Muscle layer of colon (tissue), 2 donors: Measurements from ENCODE around the gene TMEM140.

Experiments used
- H3K27ac ChIP-seq: one replicate; pipeline ENCODE4 v1.7.0; 2013; ENCODE audit warnings: low read depth, mild to moderate bottlenecking, low read length, moderate library complexity
- H3K27me3 ChIP-seq, 2 donors: one replicate each; pipeline ENCODE4 v1.7.0; 2013; ENCODE audit warnings: low read length in 2 of 2, mild to moderate bottlenecking in 2 of 2; ENCODE audit not compliant: insufficient read depth in 2 of 2, control insufficient read depth in 1 of 2
- H3K36me3 ChIP-seq: one replicate; pipeline ENCODE4 v1.7.0; 2013; ENCODE audit warnings: mild to moderate bottlenecking, low read length; ENCODE audit not compliant: insufficient read depth
- H3K4me1 ChIP-seq: one replicate; pipeline ENCODE4 v1.7.0; 2013; ENCODE audit warnings: mild to moderate bottlenecking, low read length; ENCODE audit not compliant: insufficient read depth
- H3K4me3 ChIP-seq, 2 donors: one replicate each; pipeline ENCODE4 v1.7.0; 2013; ENCODE audit warnings: low read length in 2 of 2, low read depth in 1 of 2, mild to moderate bottlenecking in 1 of 2, moderate library complexity in 1 of 2
- H3K9ac ChIP-seq: one replicate; pipeline ENCODE4 v1.7.0; 2013; ENCODE audit warnings: low read length
- H3K9me3 ChIP-seq: one replicate; pipeline ENCODE4 v1.7.0; 2013; ENCODE audit warnings: mild to moderate bottlenecking, low read length
- donor health status: abdominal sarcoma.
- donor health status: Adenocarcinoma of cecum.

TMEM140 gene

GRCh38 chr7:135129579-135129978 lies 18.3 kb upstream of the TMEM140 start:
- no peaks in the 10 kb centered on the region for H3K27me3 ChIP-seq
- H3K4me1 ChIP-seq, result no peaks in the 10 kb centered on the region
- no peaks in the 10 kb centered on the region for H3K36me3 ChIP-seq
- no peaks in the 10 kb centered on the region for H3K9me3 ChIP-seq
- H3K4me3 ChIP-seq, result no peak overlapping the region
- no peak overlapping the region for H3K27ac ChIP-seq
- no peak overlapping the region for H3K9ac ChIP-seq

GRCh38 chr7:135143885-135144668 lies 3.8 kb upstream of the TMEM140 start:
- peaks cover 5% of the 10 kb centered on the region for H3K4me1 ChIP-seq
- no peak overlapping the region for H3K4me3 ChIP-seq
- no peaks in the 10 kb centered on the region for H3K9me3 ChIP-seq
- no peaks in the 10 kb centered on the region for H3K36me3 ChIP-seq
- no peaks in the 10 kb centered on the region for H3K27me3 ChIP-seq
- H3K9ac ChIP-seq, result no peak overlapping the region
- H3K27ac ChIP-seq, result no peak overlapping the region

- Histone ChIP-seq H3K9ac (peak overlapping the region; percentile 81), H3K27ac (peak overlapping the region; percentile 90), H3K9me3 (no peaks in the 10 kb centered on the region), H3K4me1 (peaks cover 13% of the 10 kb centered on the region), H3K36me3 (no peaks in the 10 kb centered on the region), H3K27me3 (no peaks in the 10 kb centered on the region), H3K4me3 (peak overlapping the region; percentile 84 to 86)
Measured at GRCh38 chr7:135147341-135147898, 452 bp upstream of the TMEM140 start.

- no peaks in the 10 kb centered on the region for H3K27me3 ChIP-seq
- H3K36me3 ChIP-seq, result no peaks in the 10 kb centered on the region
- no peaks in the 10 kb centered on the region for H3K9me3 ChIP-seq
- no peak overlapping the region for H3K4me3 ChIP-seq
- no peak overlapping the region for H3K9ac ChIP-seq
- H3K27ac ChIP-seq, result no peak overlapping the region
- H3K4me1 ChIP-seq, result peaks cover 13% of the 10 kb centered on the region
Measured at GRCh38 chr7:135150072-135150782, 2.4 kb downstream of the TMEM140 start.

GRCh38 chr7:135151132-135151531 lies 3.3 kb downstream of the TMEM140 start:
- no peaks in the 10 kb centered on the region for H3K36me3 ChIP-seq
- no peak overlapping the region for H3K4me3 ChIP-seq
- no peaks in the 10 kb centered on the region for H3K9me3 ChIP-seq
- H3K9ac ChIP-seq, result no peak overlapping the region
- no peaks in the 10 kb centered on the region for H3K27me3 ChIP-seq
- peaks cover 13% of the 10 kb centered on the region for H3K4me1 ChIP-seq
- no peak overlapping the region for H3K27ac ChIP-seq

GRCh38 chr7:135151533-135151932 lies 3.7 kb downstream of the TMEM140 start:
- Histone ChIP-seq H3K9ac (no peak overlapping the region), H3K4me1 (peaks cover 13% of the 10 kb centered on the region), H3K27ac (no peak overlapping the region), H3K9me3 (no peaks in the 10 kb centered on the region), H3K36me3 (no peaks in the 10 kb centered on the region), H3K4me3 (no peak overlapping the region), H3K27me3 (no peaks in the 10 kb centered on the region)

- no peaks in the 10 kb centered on the region for H3K27me3 ChIP-seq
- peaks cover 8% of the 10 kb centered on the region for H3K4me1 ChIP-seq
- H3K36me3 ChIP-seq, result no peaks in the 10 kb centered on the region
- H3K4me3 ChIP-seq, result no peak overlapping the region
- no peaks in the 10 kb centered on the region for H3K9me3 ChIP-seq
- H3K9ac ChIP-seq, result no peak overlapping the region
- no peak overlapping the region for H3K27ac ChIP-seq
Measured at GRCh38 chr7:135152442-135152841, 4.6 kb downstream of the TMEM140 start.

GRCh38 chr7:135154734-135155133 lies 6.9 kb downstream of the TMEM140 start:
- Histone ChIP-seq H3K9me3 (no peaks in the 10 kb centered on the region), H3K4me3 (no peak overlapping the region), H3K9ac (no peak overlapping the region), H3K36me3 (no peaks in the 10 kb centered on the region), H3K27ac (no peak overlapping the region), H3K4me1 (peaks cover 6% of the 10 kb centered on the region), H3K27me3 (no peaks in the 10 kb centered on the region)

GRCh38 chr7:135156290-135156689 lies 8.4 kb downstream of the TMEM140 start:
- H3K27ac ChIP-seq, result no peak overlapping the region
- no peaks in the 10 kb centered on the region for H3K36me3 ChIP-seq
- H3K4me3 ChIP-seq, result no peak overlapping the region
- no peak overlapping the region for H3K9ac ChIP-seq
- no peaks in the 10 kb centered on the region for H3K27me3 ChIP-seq
- no peaks in the 10 kb centered on the region for H3K9me3 ChIP-seq
- H3K4me1 ChIP-seq, result peaks cover 17% of the 10 kb centered on the region

- no peaks in the 10 kb centered on the region for H3K27me3 ChIP-seq
- H3K4me3 ChIP-seq, result no peak overlapping the region
- H3K9me3 ChIP-seq, result no peaks in the 10 kb centered on the region
- H3K27ac ChIP-seq, result no peak overlapping the region
- peaks cover 23% of the 10 kb centered on the region for H3K4me1 ChIP-seq
- no peak overlapping the region for H3K9ac ChIP-seq
- peaks cover 5% of the 10 kb centered on the region for H3K36me3 ChIP-seq
Measured at GRCh38 chr7:135158141-135158655, 10.3 kb downstream of the TMEM140 start.

GRCh38 chr7:135158874-135159273 lies 11.0 kb downstream of the TMEM140 start:
- H3K27me3 ChIP-seq, result no peaks in the 10 kb centered on the region
- H3K4me1 ChIP-seq, result peaks cover 23% of the 10 kb centered on the region
- no peak overlapping the region for H3K4me3 ChIP-seq
- peaks cover 7% of the 10 kb centered on the region for H3K36me3 ChIP-seq
- H3K9me3 ChIP-seq, result no peaks in the 10 kb centered on the region
- no peak overlapping the region for H3K9ac ChIP-seq
- H3K27ac ChIP-seq, result no peak overlapping the region
